HG03095 (cell line): ENCODE data around the gene DLX4.

Experiments used
- ATAC-seq: cut with Tn5 transposase; IDR thresholded peaks from one replicate; pipeline ENCODE4 v1.9.1; 2021; ENCODE audit warnings: moderate library complexity; ENCODE audit not compliant: unreplicated experiment

DLX4 gene

DNA sequence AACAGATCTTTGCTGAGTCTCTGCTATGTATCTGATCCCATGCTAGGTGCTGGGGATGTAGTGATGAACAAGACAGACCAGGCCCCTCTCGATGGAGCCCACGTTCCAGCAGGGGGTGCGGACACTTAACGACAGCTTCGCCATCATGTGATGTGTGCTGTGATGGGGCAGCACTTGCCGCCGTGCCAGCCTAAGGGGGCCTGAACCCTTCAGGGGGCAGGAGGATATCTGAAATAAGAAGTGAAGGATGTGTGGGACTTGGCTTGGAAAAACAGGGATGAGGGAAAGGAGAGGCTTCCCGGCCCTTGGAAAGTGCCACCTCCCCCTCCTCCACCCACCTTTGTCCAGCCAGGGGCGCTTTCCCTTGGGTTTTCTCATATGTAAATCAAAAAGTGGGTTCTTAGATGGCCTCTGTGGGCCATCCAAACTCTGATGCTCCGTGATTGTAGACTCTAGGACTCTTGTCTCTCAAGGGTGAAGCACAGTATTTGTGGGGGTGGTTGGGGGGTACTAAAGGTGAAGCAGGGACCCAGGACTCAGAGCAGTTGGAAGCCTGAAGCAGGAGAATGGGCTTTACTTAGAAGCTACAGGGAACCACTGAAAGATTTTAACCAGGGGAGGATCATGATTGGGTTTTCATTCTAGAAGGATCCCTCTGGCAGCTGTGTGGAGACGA, 30.0 kb downstream of the DLX4 start:
- ATAC-seq = no peak

DNA sequence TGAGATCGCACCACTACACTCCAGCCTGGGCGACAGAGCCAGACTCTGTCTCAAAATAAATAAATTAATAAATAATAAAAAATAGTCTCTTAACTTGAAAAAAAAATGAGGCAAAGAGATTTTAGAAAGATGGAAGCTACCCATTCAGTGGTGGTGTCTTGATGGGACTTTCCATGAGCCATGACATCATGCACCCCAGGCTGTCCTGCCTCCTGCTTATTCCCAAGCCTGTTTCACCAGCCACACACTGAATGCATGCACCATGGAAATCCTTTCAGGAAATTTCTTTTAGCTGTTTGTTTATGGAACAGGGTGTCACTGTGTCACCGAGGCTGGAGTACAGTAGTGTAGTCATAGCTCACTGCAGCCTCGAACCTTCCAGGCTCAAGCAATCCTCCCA, 34.9 kb downstream of the DLX4 start:
- no peak for ATAC-seq

DNA sequence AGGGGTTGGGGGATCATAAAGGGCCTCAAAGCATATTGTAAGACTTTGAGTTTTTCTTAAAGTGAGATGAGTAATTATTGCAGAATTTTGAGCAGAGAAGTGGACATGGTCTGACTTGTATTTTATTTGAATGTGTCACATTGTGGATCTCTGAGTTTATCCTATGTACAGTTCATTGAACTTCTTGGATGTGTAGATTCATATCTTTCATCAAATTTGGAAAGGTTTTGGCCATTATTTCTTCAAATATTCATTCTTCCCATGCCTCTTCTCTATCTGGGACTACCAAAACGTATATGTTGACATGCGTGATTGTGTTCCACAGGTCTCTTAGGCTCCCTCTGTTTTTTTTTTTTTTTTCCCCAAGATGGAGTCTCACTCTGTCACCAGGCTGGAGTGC, 40.3 kb downstream of the DLX4 start:
- ATAC-seq = no peak

DNA sequence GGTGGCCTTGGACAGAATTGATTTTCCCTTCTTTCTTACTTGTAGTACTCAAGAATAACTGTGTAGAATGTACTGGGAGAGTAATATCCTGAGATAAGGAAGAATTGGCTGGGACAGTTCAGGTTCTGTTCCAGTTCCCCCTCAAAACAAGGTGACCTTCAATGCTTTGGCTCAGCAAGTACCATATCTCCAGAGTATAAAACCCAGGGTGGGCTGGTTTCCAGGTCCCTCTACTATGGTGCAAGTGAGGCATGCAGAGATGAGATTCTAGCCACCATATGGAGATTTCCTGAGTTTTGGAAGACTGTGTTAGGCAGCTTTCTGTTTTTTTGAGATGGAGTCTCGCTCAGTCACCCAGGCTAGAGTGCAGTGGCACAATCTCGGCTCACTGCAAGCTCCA, 44.1 kb downstream of the DLX4 start:
- ATAC-seq = no peak

DNA sequence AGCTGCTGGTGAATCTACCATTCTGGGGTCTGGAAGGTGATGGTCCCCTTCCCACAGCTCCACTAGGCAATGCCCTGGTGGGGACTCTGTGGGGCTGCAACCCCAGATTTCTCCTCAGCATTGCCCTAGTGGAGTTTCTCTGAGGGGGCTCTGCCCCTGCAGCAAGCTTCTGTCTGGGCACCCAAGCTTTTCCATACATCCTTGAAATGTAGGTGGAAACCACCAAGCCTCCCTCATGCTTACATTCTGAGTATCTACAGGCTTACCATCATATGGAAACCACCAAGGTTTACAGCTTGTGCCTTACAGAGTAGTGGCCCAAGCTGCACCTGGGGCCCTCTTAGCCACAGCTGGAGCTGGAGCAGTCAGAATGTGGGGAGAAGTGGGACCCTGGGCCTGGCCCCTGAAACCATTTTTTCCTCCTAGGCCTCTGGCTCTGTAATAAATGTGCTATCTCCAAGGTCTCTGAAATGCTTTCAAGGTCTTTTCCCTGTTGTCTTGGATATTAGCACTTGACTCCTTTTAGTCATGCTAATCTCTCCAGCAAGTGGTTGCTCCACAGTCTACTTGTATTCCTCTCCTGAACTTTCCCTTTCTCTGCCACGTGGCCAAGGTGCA, 45.6 kb downstream of the DLX4 start:
- ATAC-seq = no peak

DNA sequence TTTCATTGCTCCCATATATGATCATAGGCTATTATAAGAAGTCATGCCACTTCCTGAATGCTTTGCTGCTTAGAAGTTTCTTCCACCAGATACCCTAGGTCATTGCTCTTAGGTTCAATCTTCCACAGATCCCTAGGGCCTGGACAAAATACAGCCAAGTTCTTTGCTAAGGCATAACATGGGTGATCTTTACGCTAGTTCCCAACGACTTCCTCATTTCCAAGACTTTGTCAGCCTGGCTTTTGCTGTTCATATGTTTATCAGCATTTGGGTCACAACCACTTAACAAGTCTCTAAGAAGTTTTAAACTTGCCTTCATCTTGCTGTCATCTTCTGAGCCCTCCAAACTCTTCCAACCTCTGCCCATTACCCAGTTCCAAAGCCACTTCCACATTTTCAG, 46.2 kb downstream of the DLX4 start:
- ATAC-seq = no peak

DNA sequence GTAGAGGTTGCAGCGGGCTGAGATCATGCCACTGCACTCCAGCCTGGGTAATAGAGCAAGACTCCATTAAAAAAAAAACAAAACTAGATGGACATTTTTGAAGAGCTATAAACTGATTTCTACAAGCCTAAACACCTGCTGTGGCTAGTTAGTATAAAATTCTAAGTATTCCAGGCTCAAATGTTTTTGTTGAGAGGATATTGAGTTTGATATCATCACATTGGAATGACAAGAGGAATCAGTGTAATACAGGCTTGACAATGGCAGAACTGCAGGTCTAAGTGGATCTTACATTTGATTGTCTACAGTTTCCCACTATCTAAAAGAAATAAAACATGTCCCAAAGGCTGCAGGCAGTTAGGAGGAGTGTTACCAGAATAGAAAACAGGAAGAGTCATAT, 49.9 kb downstream of the DLX4 start:
- no peak for ATAC-seq

DNA sequence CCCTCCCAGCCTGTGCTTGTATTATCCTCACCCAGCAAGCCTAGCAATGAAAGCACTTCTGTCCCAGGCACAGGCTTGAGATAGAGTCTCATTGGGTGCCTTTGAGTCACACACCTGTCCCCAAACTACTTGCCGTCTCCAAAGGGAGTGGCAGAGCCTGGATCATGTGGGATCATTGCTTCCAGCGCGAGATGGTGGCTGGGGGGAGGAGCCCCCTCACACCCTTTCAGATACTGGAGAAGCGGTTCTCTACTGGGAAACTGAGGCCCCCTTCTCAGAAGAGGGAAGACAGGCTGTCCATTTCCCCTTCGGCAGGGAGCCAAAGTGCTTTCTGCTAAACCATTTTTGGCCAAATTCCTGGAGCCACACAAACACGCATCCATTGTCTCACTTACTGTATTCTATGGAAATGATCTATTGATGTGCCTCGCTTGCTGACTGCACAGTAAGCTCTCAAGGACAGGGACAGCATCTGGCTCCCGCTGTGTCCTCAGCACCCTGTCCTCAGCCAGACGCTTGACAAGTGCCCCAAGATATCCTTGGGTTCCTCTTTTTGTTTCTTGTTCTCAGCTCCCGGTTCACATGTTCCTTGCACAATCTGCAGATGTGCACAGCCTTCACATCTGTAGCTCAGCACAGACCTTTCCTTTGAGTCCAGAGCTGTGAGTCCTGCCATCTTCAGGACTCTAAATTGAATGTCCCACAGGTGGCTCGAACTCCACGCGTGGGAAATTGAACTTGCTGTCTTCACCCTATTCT, 52.0 kb downstream of the DLX4 start:
- no peak for ATAC-seq

DNA sequence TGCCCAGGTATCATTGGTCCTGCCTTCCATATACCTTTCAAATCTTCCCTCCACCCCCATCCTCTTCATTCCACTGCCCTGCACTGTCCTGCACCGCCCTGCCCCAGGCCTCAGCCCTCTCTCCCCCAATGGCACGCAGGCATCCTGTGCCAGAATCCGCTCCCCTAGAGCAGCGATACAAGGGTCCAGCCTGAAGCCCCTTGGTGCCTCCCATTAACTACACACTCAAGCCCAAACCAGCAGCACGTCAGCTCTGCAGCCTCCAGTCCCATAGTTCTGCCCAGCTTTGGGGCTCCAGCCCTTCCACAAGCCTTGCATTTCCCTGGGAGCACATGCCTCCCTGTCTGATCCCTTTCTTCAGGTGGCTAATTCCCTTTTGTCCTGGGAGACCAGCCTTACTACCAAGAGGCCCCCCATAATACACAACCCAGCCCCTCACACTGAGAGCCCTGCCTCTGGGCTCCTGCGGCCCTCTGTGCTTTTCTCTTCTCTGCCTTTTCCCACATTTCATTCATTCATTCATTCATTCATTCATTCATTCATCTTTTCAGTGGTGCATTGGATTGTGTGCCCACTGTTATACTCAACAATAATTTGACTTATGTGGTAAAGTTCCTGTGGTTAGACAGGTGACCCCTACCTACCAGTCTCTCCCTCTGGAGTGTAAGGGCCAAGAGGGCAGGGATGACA, 52.8 kb downstream of the DLX4 start:
- ATAC-seq = no peak

DNA sequence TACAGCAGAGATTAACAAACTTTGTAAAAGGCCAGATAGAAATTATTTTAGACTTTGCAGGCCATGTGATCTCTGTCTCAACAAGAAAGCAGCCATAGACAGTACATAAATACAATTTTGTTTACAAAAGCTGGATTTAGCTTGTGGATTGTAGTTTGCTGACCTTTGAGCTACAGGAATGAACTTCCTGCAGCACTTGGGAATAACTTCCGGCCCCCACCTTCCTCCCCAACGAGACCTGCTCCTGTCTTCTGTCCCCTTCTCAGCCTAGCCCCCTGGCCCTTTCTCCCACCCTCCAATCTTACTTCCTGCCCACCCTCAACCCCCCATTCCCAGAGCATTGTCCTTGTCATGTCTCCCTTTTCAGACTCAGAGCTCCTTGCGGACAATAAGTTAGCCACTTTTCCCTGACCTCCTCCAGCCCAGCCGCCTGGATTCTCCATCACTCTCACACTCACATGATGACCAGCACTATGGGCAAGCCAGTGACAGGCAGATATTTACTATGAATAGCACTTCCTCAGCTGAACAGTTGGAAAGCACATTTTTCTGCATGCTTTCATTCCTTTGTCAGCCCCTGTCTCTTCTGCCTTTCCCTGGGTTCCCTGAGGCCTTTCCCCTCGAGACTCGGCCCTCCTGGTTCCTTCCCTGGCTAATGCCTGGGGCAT, 53.6 kb downstream of the DLX4 start:
- no peak for ATAC-seq

DNA sequence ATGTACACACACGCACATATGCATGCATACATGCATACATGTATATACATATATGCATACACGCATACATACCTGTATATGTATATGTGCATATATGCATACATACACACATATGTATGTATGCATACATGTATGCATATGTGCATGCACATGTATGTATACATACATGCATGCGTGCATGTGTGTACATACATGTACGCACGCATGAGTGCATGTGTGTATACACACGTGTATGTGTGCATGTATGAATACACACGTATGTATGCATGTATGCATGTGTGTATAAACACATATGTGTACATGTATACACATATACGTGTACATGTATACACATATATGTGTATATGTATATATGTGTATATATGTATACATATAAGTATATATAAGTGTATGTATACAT, 54.5 kb downstream of the DLX4 start:
- ATAC-seq = no peak
